Measurements from ENCODE around the gene COL16A1. TPM values are rescaled to one million over a fixed set of nuclear protein-coding genes. Genes with fewer than 3 reads are reported as not detected.

The COL16A1 gene
- total and polyA plus RNA-seq, 2 of the 13 experiments (the other 11 are each of a cell fraction or from before 2014, with no cell fraction given): 4.3 to 12.2 TPM

GRCh38 chr1:31642897-31643296 lies 60.9 kb downstream of the COL16A1 start (continued):
- TF ChIP-seq EP300 (IDR thresholded peaks at IDR 0.05; ENCODE audit: low read depth in 2 of 2, low read length in 2 of 2) (no peak), EP300 (CRISPR knock-in tag; IDR thresholded peaks at IDR 0.05; ENCODE audit: borderline replicate concordance) (no peak), ZHX2 (IDR thresholded peaks at IDR 0.05; ENCODE audit: low read depth) (no peak), ZHX2 (CRISPR knock-in tag; IDR thresholded peaks at IDR 0.05; ENCODE audit: borderline replicate concordance) (no peak), CBFB (CRISPR knock-in tag; IDR thresholded peaks at IDR 0.05) (no peak), IRX3 (CRISPR knock-in tag; IDR thresholded peaks at IDR 0.05; ENCODE audit: borderline replicate concordance, low read depth) (no peak), NFRKB (IDR thresholded peaks at IDR 0.05) (no peak), SALL1 (CRISPR knock-in tag; IDR thresholded peaks at IDR 0.05) (no peak), ZNF138 (CRISPR knock-in tag; IDR thresholded peaks at IDR 0.05; ENCODE audit: low read depth) (no peak), SKI (IDR thresholded peaks at IDR 0.05; ENCODE audit: partially characterized antibody) (no peak), ZNF343 (CRISPR knock-in tag; IDR thresholded peaks at IDR 0.05) (no peak)
- TF ChIP-seq, protein P1, sequence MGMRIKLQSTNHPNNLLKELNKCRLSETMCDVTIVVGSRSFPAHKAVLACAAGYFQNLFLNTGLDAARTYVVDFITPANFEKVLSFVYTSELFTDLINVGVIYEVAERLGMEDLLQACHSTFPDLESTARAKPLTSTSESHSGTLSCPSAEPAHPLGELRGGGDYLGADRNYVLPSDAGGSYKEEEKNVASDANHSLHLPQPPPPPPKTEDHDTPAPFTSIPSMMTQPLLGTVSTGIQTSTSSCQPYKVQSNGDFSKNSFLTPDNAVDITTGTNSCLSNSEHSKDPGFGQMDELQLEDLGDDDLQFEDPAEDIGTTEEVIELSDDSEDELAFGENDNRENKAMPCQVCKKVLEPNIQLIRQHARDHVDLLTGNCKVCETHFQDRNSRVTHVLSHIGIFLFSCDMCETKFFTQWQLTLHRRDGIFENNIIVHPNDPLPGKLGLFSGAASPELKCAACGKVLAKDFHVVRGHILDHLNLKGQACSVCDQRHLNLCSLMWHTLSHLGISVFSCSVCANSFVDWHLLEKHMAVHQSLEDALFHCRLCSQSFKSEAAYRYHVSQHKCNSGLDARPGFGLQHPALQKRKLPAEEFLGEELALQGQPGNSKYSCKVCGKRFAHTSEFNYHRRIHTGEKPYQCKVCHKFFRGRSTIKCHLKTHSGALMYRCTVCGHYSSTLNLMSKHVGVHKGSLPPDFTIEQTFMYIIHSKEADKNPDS (CRISPR knock-in tag; IDR thresholded peaks at IDR 0.05): no peak
- TF ChIP-seq, protein P2, sequence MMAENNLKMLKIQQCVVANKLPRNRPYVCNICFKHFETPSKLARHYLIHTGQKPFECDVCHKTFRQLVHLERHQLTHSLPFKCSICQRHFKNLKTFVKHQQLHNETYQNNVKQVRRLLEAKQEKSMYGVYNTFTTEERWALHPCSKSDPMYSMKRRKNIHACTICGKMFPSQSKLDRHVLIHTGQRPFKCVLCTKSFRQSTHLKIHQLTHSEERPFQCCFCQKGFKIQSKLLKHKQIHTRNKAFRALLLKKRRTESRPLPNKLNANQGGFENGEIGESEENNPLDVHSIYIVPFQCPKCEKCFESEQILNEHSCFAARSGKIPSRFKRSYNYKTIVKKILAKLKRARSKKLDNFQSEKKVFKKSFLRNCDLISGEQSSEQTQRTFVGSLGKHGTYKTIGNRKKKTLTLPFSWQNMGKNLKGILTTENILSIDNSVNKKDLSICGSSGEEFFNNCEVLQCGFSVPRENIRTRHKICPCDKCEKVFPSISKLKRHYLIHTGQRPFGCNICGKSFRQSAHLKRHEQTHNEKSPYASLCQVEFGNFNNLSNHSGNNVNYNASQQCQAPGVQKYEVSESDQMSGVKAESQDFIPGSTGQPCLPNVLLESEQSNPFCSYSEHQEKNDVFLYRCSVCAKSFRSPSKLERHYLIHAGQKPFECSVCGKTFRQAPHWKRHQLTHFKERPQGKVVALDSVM (CRISPR knock-in tag; IDR thresholded peaks at IDR 0.05): no peak
